Central memory CD8-positive, alpha-beta T cell (primary cell): Measurements from ENCODE around the gene IL17F.

Experiments used
- ATAC-seq: fragments of 150-1000 bp; cut with Tn5 transposase; replicated peaks from 2 replicates; pipeline ENCODE4 v1.10.0; 2022; ENCODE audit warnings: mild to moderate bottlenecking, moderate FRiP score, moderate number of reproducible peaks; ENCODE audit not compliant: poor library complexity, severe bottlenecking; ENCODE audit errors: extremely low read depth
- DNase-seq, 2 donors: peaks; one replicate each; pipeline ENCODE4 v3.0.0; 2021; ENCODE audit warnings: low spot score in 2 of 2
- H3K27ac Mint-ChIP-seq: one replicate; pipeline ENCODE4 v1.8.0; 2022; ENCODE audit warnings: low read depth, mild to moderate bottlenecking, moderate library complexity, mixed read lengths
- H3K27me3 Mint-ChIP-seq: one replicate; pipeline ENCODE4 v1.8.0; 2022; ENCODE audit warnings: mixed read lengths
- H3K36me3 Mint-ChIP-seq: one replicate; pipeline ENCODE4 v1.8.0; 2022; ENCODE audit warnings: mild to moderate bottlenecking, moderate library complexity, mixed read lengths; ENCODE audit not compliant: insufficient read depth
- H3K4me1 Mint-ChIP-seq: one replicate; pipeline ENCODE4 v1.8.0; 2022; ENCODE audit warnings: mixed read lengths
- H3K4me3 Mint-ChIP-seq: one replicate; pipeline ENCODE4 v1.8.0; 2022; ENCODE audit warnings: mild to moderate bottlenecking, moderate library complexity, mixed read lengths
- H3K9me3 Mint-ChIP-seq: one replicate; pipeline ENCODE4 v1.8.0; 2022; ENCODE audit warnings: mixed read lengths

IL17F gene

GRCh38 chr6:52244400-52244799, at the start of gene IL17F:
Gene IL17F (minus strand): TSS chr6:52244500. CDS start chr6:52244429, 71 bp downstream.
- Mint-ChIP-seq H3K27me3 (peaks cover 33% of the 10 kb centered on the region), H3K4me1 (no peaks in the 10 kb centered on the region), H3K27ac (no peak within 1 kb of the TSS), H3K36me3 (no peaks in the 10 kb centered on the region), H3K9me3 (no peaks in the 10 kb centered on the region), H3K4me3 (no peak within 1 kb of the TSS)
- ATAC-seq (no peak), DNase-seq (no peak)

GRCh38 chr6:52293067-52293466, 48.8 kb upstream of the IL17F start:
- Mint-ChIP-seq H3K4me1 (peaks cover 24% of the 10 kb centered on the region), H3K27ac (no peak overlapping the region), H3K9me3 (no peaks in the 10 kb centered on the region), H3K27me3 (no peaks in the 10 kb centered on the region), H3K36me3 (peaks cover 3% of the 10 kb centered on the region), H3K4me3 (no peak overlapping the region)
- no peak for DNase-seq
- no peak for ATAC-seq

GRCh38 chr6:52288841-52289240, 44.5 kb upstream of the IL17F start:
- DNase-seq, result no peak
- ATAC-seq, result no peak
- Mint-ChIP-seq H3K27ac (no peak overlapping the region), H3K9me3 (no peaks in the 10 kb centered on the region), H3K4me1 (peaks cover 7% of the 10 kb centered on the region), H3K36me3 (peaks cover 2% of the 10 kb centered on the region), H3K27me3 (no peaks in the 10 kb centered on the region), H3K4me3 (no peak overlapping the region)

GRCh38 chr6:52288216-52288615, 43.9 kb upstream of the IL17F start:
- Mint-ChIP-seq H3K4me1 (peaks cover 12% of the 10 kb centered on the region), H3K36me3 (peaks cover 6% of the 10 kb centered on the region), H3K27ac (no peak overlapping the region), H3K4me3 (no peak overlapping the region), H3K9me3 (no peaks in the 10 kb centered on the region), H3K27me3 (no peaks in the 10 kb centered on the region)
- ATAC-seq (no peak), DNase-seq (no peak)

GRCh38 chr6:52286798-52287432, 42.6 kb upstream of the IL17F start:
- peaks cover 14% of the 10 kb centered on the region for H3K36me3 Mint-ChIP-seq
- H3K4me1 Mint-ChIP-seq, result peaks cover 21% of the 10 kb centered on the region
- ATAC-seq (no peak), DNase-seq (no peak)
- H3K27me3 Mint-ChIP-seq, result no peaks in the 10 kb centered on the region
- H3K4me3 Mint-ChIP-seq, result peak overlapping the region; percentile 9
- no peaks in the 10 kb centered on the region for H3K9me3 Mint-ChIP-seq
- no peak overlapping the region for H3K27ac Mint-ChIP-seq

- Mint-ChIP-seq H3K4me3 (no peak overlapping the region), H3K27ac (no peak overlapping the region), H3K4me1 (peaks cover 26% of the 10 kb centered on the region), H3K9me3 (no peaks in the 10 kb centered on the region), H3K27me3 (no peaks in the 10 kb centered on the region), H3K36me3 (peaks cover 29% of the 10 kb centered on the region)
- ATAC-seq (peak; percentile 47), DNase-seq (no peak)
Observed at GRCh38 chr6:52285177-52286068, 41.1 kb upstream of the IL17F start.

- Mint-ChIP-seq H3K27me3 (no peaks in the 10 kb centered on the region), H3K4me3 (no peak within 1 kb of the TSS), H3K9me3 (no peaks in the 10 kb centered on the region), H3K4me1 (peaks cover 30% of the 10 kb centered on the region), H3K27ac (no peak within 1 kb of the TSS), H3K36me3 (peaks cover 32% of the 10 kb centered on the region)
- DNase-seq, result peak; percentile 87 to 95
- peak; percentile 97 for ATAC-seq
Observed at GRCh38 chr6:52284460-52285176, 40.3 kb upstream of the IL17F start, which contains the start of gene MCM3. Gene MCM3 (minus strand): TSS chr6:52284742. CDS start chr6:52284674, 68 bp downstream.

GRCh38 chr6:52284131-52284459, 39.8 kb upstream of the IL17F start:
- Mint-ChIP-seq H3K36me3 (peaks cover 32% of the 10 kb centered on the region), H3K4me3 (no peak overlapping the region), H3K27me3 (no peaks in the 10 kb centered on the region), H3K9me3 (no peaks in the 10 kb centered on the region), H3K27ac (no peak overlapping the region), H3K4me1 (peaks cover 30% of the 10 kb centered on the region)
- ATAC-seq, result no peak
- DNase-seq, result no peak

GRCh38 chr6:52283111-52283510, 38.8 kb upstream of the IL17F start:
- Mint-ChIP-seq H3K4me3 (no peak overlapping the region), H3K27me3 (no peaks in the 10 kb centered on the region), H3K36me3 (peaks cover 34% of the 10 kb centered on the region), H3K9me3 (no peaks in the 10 kb centered on the region), H3K27ac (no peak overlapping the region), H3K4me1 (peaks cover 30% of the 10 kb centered on the region)
- ATAC-seq, result no peak
- DNase-seq, result no peak

- no peak overlapping the region for H3K27ac Mint-ChIP-seq
- H3K4me3 Mint-ChIP-seq, result no peak overlapping the region
- DNase-seq (no peak), ATAC-seq (no peak)
- peaks cover 14% of the 10 kb centered on the region for H3K4me1 Mint-ChIP-seq
- no peaks in the 10 kb centered on the region for H3K27me3 Mint-ChIP-seq
- H3K9me3 Mint-ChIP-seq, result no peaks in the 10 kb centered on the region
- H3K36me3 Mint-ChIP-seq, result peaks cover 55% of the 10 kb centered on the region
Observed at GRCh38 chr6:52276130-52276529, 31.8 kb upstream of the IL17F start.

GRCh38 chr6:52271852-52272460, 27.7 kb upstream of the IL17F start:
- Mint-ChIP-seq H3K4me1 (peaks cover 5% of the 10 kb centered on the region), H3K27me3 (no peaks in the 10 kb centered on the region), H3K36me3 (peaks cover 63% of the 10 kb centered on the region), H3K9me3 (no peaks in the 10 kb centered on the region), H3K4me3 (no peak overlapping the region), H3K27ac (no peak overlapping the region)
- DNase-seq (no peak), ATAC-seq (no peak)

- Mint-ChIP-seq H3K27me3 (no peaks in the 10 kb centered on the region), H3K9me3 (no peaks in the 10 kb centered on the region), H3K27ac (no peak overlapping the region), H3K4me1 (no peaks in the 10 kb centered on the region), H3K36me3 (peaks cover 50% of the 10 kb centered on the region), H3K4me3 (no peak overlapping the region)
- DNase-seq, result peak; percentile 55 to 58
- ATAC-seq, result peak; percentile 73
Observed at GRCh38 chr6:52263709-52264540, 19.6 kb upstream of the IL17F start.
